Astrocyte (in vitro differentiated cells and primary cell): ENCODE data around the gene NPC2.

ENCODE experiments used
- CTCF ChIP-seq: IDR thresholded peaks from 2 replicates; pipeline ENCODE4 v1.5.1; 2011; ENCODE audit warnings: low read depth, mild to moderate bottlenecking, inconsistent platforms, low read length, moderate library complexity; ENCODE audit not compliant: insufficient read depth
- EZH2 ChIP-seq: IDR thresholded peaks from 2 replicates; pipeline ENCODE4 v1.6.1; 2012; ENCODE audit warnings: mild to moderate bottlenecking, low read length, inconsistent platforms; ENCODE audit not compliant: insufficient read depth

DNA sequence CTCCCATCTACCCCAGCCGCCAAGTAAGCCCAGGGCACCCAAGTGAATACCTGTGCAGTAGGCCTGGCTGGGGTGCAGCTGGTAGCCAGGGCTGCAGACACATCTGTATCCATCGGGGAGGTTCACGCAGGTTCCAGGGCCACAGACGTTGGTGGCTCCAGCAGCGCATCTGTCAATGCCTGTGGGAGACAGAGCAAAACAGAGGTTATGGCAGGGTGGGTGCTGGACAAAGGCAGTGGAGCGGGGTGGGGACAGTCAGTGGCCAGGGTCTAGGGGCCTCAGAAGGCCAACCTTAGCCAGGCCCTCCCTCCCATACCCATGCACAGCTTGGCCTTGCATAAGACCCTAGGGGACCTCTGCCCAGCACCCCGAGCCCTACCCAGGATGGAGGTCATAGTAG is 29.6 kb upstream of the NPC2 start:
- no peak for TF ChIP-seq CTCF
- no peak for TF ChIP-seq EZH2
